Hepatocyte (in vitro differentiated cells): ENCODE data around the gene KIF5C. TPM values are rescaled to one million over a fixed set of nuclear protein-coding genes. Genes with fewer than 3 reads are reported as not detected.

Experiments
- DNase-seq: peaks from one replicate; pipeline ENCODE4 v3.0.0-alpha.2; 2016; ENCODE audit warnings: low spot score
- H2AFZ ChIP-seq: fragments of 200-600 bp; sonication (generic); 2 replicates; pipeline ENCODE4 v1.6.0; 2016; ENCODE audit warnings: antibody characterized with exemption, mild to moderate bottlenecking
- H3K27ac ChIP-seq: fragments of 200-600 bp; sonication (generic); 2 replicates; pipeline ENCODE4 v1.5.1; 2016; ENCODE audit warnings: mild to moderate bottlenecking
- H3K27me3 ChIP-seq: fragments of 200-600 bp; sonication (generic); 2 replicates; pipeline ENCODE4 v1.6.1; 2016
- H3K36me3 ChIP-seq: fragments of 200-600 bp; sonication (generic); replicated peaks from 2 replicates; pipeline ENCODE4 v1.5.1; 2016; ENCODE audit warnings: low read depth; ENCODE audit not compliant: insufficient read depth
- H3K4me1 ChIP-seq: fragments of 200-600 bp; sonication (generic); 2 replicates; pipeline ENCODE4 v1.5.1; 2016; ENCODE audit warnings: mild to moderate bottlenecking, moderate library complexity; ENCODE audit not compliant: insufficient read depth
- H3K4me2 ChIP-seq: fragments of 200-600 bp; sonication (generic); 2 replicates; pipeline ENCODE4 v1.6.0; 2016
- H3K4me3 ChIP-seq: fragments of 200-600 bp; sonication (generic); 2 replicates; pipeline ENCODE4 v1.5.1; 2016; ENCODE audit warnings: mild to moderate bottlenecking
- H3K79me2 ChIP-seq: fragments of 200-600 bp; sonication (generic); 2 replicates; pipeline ENCODE4 v1.6.0; 2017; ENCODE audit warnings: mild to moderate bottlenecking
- H3K9me2 ChIP-seq: fragments of 200-600 bp; sonication (generic); replicated peaks from 2 replicates; pipeline ENCODE4 v1.6.0; 2017; ENCODE audit warnings: mild to moderate bottlenecking; ENCODE audit not compliant: insufficient read depth
- H3K9me3 ChIP-seq: fragments of 200-600 bp; sonication (generic); 2 replicates; pipeline ENCODE4 v1.5.1; 2016; ENCODE audit warnings: low read depth, mild to moderate bottlenecking
- H4K20me1 ChIP-seq: fragments of 200-600 bp; sonication (generic); 2 replicates; pipeline ENCODE4 v1.6.0; 2016; ENCODE audit warnings: mild to moderate bottlenecking; ENCODE audit not compliant: insufficient read depth, poor library complexity, severe bottlenecking
- CTCF ChIP-seq: fragments of 200-600 bp; sonication (generic); IDR thresholded peaks from 2 replicates; pipeline ENCODE4 v1.5.1; 2016; ENCODE audit warnings: antibody characterized with exemption, mild to moderate bottlenecking; ENCODE audit not compliant: poor library complexity
- EZH2 ChIP-seq: fragments of 200-600 bp; sonication (generic); IDR thresholded peaks from 2 replicates; pipeline ENCODE4 v1.6.1; 2016; ENCODE audit warnings: antibody characterized with exemption, mild to moderate bottlenecking, borderline replicate concordance
- EZH2phosphoT487 ChIP-seq: fragments of 200-600 bp; sonication (generic); IDR thresholded peaks from one replicate; pipeline ENCODE4 v1.6.1; 2018; ENCODE audit warnings: antibody characterized with exemption, mild to moderate bottlenecking, low read depth, moderate library complexity; ENCODE audit not compliant: unreplicated experiment, severe bottlenecking
- WGBS: methylation state at CpG from one replicate; pipeline ENCODE4 v1.1.6; 2016; ENCODE audit warnings: low lambda C conversion rate; ENCODE audit errors: missing lambda C conversion rate; 5-methylcytosine and 5-hydroxymethylcytosine counted together
- polyA plus RNA-seq: library from polyadenylated mRNA; unstranded; fragments of >200 nt; fragmentation: Nextera tagmentation; extraction: Ambion mirVana; gene quantifications from 2 replicates; pipeline ENCODE4 v1.2.1, GENCODE V29; 2016
- total RNA-seq: library from RNA; depleted of rRNA; stranded (reverse); fragments of >200 nt; gene quantifications from 2 replicates; pipeline ENCODE4 v1.2.3, GENCODE V29; 2014

Gene KIF5C
- total and polyA plus RNA-seq, 2 experiments from 2014 or later = 2.1 to 3.6 TPM

GRCh38 chr2:148952621-148953020 is 77.6 kb downstream of the KIF5C start:
- no peak overlapping the region for H3K27ac ChIP-seq
- H3K9me3 ChIP-seq = no peaks in the 10 kb centered on the region
- H3K36me3 ChIP-seq = no peaks in the 10 kb centered on the region
- no peaks in the 10 kb centered on the region for H4K20me1 ChIP-seq
- no peak for DNase-seq
- 90% methylated on average over 5 of the region's 5 CpGs for WGBS
- no peaks in the 10 kb centered on the region for H3K4me1 ChIP-seq
- H3K27me3 ChIP-seq = no peaks in the 10 kb centered on the region
- no peak overlapping the region for H2AFZ ChIP-seq
- no peak overlapping the region for H3K4me2 ChIP-seq
- H3K9me2 ChIP-seq = no peaks in the 10 kb centered on the region
- H3K79me2 ChIP-seq = no peaks in the 10 kb centered on the region
- no peak overlapping the region for H3K4me3 ChIP-seq
- TF ChIP-seq EZH2 = no peak
- no peak for TF ChIP-seq EZH2phosphoT487
- no peak for TF ChIP-seq CTCF

GRCh38 chr2:148953426-148953825 is 78.4 kb downstream of the KIF5C start:
- Histone ChIP-seq H3K9me2 (no peaks in the 10 kb centered on the region), H3K27me3 (no peaks in the 10 kb centered on the region), H3K9me3 (no peaks in the 10 kb centered on the region), H3K4me2 (no peak overlapping the region), H3K4me3 (no peak overlapping the region), H3K27ac (no peak overlapping the region), H2AFZ (no peak overlapping the region), H3K79me2 (no peaks in the 10 kb centered on the region), H3K36me3 (no peaks in the 10 kb centered on the region), H3K4me1 (no peaks in the 10 kb centered on the region), H4K20me1 (no peaks in the 10 kb centered on the region)
- no peak for DNase-seq
- 88% methylated on average over 6 of the region's 6 CpGs for WGBS
- TF ChIP-seq EZH2 = no peak
- TF ChIP-seq CTCF = no peak
- no peak for TF ChIP-seq EZH2phosphoT487

- no peak overlapping the region for H3K4me2 ChIP-seq
- no peaks in the 10 kb centered on the region for H3K27me3 ChIP-seq
- no peaks in the 10 kb centered on the region for H3K9me3 ChIP-seq
- 72% methylated on average over 3 of the region's 3 CpGs for WGBS
- no peak overlapping the region for H2AFZ ChIP-seq
- H3K9me2 ChIP-seq = no peaks in the 10 kb centered on the region
- H3K4me1 ChIP-seq = no peaks in the 10 kb centered on the region
- H3K27ac ChIP-seq = no peak overlapping the region
- H3K4me3 ChIP-seq = no peak overlapping the region
- H3K79me2 ChIP-seq = no peaks in the 10 kb centered on the region
- no peak for TF ChIP-seq EZH2
- no peak for TF ChIP-seq CTCF
- TF ChIP-seq EZH2phosphoT487 = no peak
- no peak for DNase-seq
- no peaks in the 10 kb centered on the region for H4K20me1 ChIP-seq
- no peaks in the 10 kb centered on the region for H3K36me3 ChIP-seq
These were observed 79.5 kb downstream of the KIF5C start for GRCh38 chr2:148954536-148954935.

GRCh38 chr2:148955798-148956197 is 80.8 kb downstream of the KIF5C start:
- Histone ChIP-seq H3K4me3 (no peak overlapping the region), H3K9me3 (no peaks in the 10 kb centered on the region), H3K27ac (no peak overlapping the region), H3K27me3 (no peaks in the 10 kb centered on the region), H3K4me1 (no peaks in the 10 kb centered on the region), H3K36me3 (no peaks in the 10 kb centered on the region), H4K20me1 (no peaks in the 10 kb centered on the region), H3K9me2 (no peaks in the 10 kb centered on the region), H3K4me2 (no peak overlapping the region), H3K79me2 (no peaks in the 10 kb centered on the region), H2AFZ (no peak overlapping the region)
- DNase-seq = no peak
- whole genome bisulfite sequencing = 75% methylated on average over 5 of the region's 5 CpGs
- TF ChIP-seq EZH2 (no peak), EZH2phosphoT487 (no peak)
